ENCODE results near the gene ROCK2.

ROCK2 gene

DNA sequence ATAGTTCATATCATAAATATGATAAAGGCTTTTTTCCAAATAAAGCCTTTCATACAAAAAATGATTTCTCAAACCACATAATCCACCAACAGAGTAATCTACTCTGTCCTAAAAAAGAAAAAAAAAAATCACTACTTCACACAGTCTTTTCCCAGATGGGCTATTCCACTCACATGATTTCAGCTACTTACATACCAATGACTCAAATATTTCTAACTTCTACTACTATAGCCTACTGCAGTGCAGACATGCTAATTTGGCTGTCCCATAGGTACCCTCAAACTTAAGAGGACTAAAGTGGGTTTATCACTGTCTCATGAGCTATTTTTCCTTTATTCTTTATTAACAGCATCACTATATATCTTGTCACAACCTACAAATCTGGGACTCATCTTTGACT, 131.8 kb downstream of the ROCK2 start:
- DNase-seq (ENCODE audit: low read depth, low spot score), result no peak
- TF ChIP-seq, protein P1, sequence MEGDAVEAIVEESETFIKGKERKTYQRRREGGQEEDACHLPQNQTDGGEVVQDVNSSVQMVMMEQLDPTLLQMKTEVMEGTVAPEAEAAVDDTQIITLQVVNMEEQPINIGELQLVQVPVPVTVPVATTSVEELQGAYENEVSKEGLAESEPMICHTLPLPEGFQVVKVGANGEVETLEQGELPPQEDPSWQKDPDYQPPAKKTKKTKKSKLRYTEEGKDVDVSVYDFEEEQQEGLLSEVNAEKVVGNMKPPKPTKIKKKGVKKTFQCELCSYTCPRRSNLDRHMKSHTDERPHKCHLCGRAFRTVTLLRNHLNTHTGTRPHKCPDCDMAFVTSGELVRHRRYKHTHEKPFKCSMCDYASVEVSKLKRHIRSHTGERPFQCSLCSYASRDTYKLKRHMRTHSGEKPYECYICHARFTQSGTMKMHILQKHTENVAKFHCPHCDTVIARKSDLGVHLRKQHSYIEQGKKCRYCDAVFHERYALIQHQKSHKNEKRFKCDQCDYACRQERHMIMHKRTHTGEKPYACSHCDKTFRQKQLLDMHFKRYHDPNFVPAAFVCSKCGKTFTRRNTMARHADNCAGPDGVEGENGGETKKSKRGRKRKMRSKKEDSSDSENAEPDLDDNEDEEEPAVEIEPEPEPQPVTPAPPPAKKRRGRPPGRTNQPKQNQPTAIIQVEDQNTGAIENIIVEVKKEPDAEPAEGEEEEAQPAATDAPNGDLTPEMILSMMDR (IDR thresholded peaks at IDR 0.05; ENCODE audit: low read depth, low read length), result no peak
- in situ Hi-C loops (cut with HindIII; ENCODE audit: low sequenced_read_pairs), result no loop called here
- no peak overlapping the region for H3K4me3 ChIP-seq (ENCODE audit: low read depth, low read length)

DNA sequence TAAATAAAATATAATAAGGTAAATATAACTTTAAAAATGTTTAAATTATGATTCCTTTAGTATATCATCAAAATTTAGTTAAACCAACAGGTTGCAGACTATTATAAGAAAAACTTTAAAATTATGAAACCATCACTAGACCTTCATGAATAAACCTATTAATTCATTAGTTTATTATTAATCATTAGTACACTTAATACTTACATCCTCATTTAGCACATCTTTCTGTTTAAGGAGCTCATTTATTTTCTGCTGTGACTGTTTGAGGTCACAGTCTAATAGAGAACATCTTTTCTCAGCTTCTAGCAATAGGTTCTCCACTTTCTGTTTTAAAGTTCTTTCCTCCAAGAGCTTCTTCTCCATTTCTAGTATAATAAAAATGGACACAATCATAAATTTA, 136.4 kb downstream of the ROCK2 start:
- TF ChIP-seq, protein P1 (IDR thresholded peaks at IDR 0.05; ENCODE audit: low read depth, low read length), result no peak
- no peak for DNase-seq (ENCODE audit: low read depth, low spot score)
- no peak overlapping the region for H3K4me3 ChIP-seq (ENCODE audit: low read depth, low read length)
- in situ Hi-C loops (cut with HindIII; ENCODE audit: low sequenced_read_pairs), result no loop called here

DNA sequence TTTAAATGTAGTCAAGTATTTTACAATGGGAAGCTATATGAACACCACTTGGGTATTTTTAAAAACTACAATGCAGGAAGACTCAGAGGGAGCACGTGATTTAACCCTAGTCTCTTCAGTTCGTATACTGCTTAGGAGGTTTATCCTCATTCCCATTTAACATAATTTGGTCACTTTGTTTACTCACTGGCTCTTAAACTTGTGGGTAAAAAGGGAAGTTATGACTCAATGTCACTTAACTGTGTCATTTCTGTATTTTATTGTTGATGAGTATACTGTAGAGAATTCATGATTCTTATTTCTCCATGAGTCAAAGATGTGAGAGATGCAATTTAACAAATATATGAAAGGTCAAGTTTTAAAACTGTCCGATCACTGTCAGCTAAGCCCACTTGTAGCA, 141.0 kb downstream of the ROCK2 start:
- DNase-seq (ENCODE audit: low read depth, low spot score), result peak; percentile 53
- in situ Hi-C loops (cut with HindIII; ENCODE audit: low sequenced_read_pairs), result no loop called here
- TF ChIP-seq, protein P1 (IDR thresholded peaks at IDR 0.05; ENCODE audit: low read depth, low read length), result no peak
- H3K4me3 ChIP-seq (ENCODE audit: low read depth, low read length), result no peak overlapping the region

DNA sequence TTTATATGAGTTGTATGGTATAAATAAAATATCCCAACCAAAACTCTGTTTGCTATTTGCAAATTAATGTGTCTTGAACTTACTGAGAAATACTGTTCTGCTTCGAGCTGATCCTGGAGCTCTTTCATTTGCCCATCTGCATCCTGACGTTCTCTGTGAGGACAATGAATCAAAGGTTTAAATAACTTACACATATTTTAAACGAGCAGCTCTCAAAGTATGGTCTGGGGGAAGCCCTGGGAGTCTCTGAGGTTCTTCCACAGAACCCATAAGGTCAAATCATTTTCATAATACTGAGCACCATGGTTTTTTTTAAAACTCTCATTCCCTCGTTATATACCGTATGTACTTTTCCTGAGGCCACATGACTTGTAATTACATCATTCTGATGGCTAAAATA, 142.5 kb downstream of the ROCK2 start:
- H3K4me3 ChIP-seq (ENCODE audit: low read depth, low read length), result no peak overlapping the region
- TF ChIP-seq, protein P1 (IDR thresholded peaks at IDR 0.05; ENCODE audit: low read depth, low read length), result no peak
- DNase-seq (ENCODE audit: low read depth, low spot score), result no peak
- in situ Hi-C loops (cut with HindIII; ENCODE audit: low sequenced_read_pairs), result no loop called here

DNA sequence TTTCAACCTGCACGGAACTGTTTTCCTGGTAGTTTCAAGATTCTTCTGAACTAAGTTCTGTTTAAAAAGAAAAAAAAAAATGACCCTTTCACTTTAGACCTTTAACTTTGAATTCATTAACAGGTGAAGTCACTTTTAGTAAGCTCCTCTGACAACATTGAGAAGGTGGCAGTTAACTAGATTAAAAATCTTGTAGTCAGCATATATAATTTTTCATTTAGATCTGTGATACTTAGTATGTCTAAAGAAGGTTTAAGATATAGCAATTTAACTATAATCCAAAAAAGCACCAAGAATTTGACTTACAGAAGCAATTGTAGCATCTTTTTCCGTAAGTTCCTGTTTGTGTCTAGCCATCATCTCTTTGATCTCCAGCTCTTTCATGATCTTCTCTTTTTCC, 143.8 kb downstream of the ROCK2 start:
- TF ChIP-seq, protein P1 (IDR thresholded peaks at IDR 0.05; ENCODE audit: low read depth, low read length), result no peak
- in situ Hi-C loops (cut with HindIII; ENCODE audit: low sequenced_read_pairs), result no loop called here
- no peak overlapping the region for H3K4me3 ChIP-seq (ENCODE audit: low read depth, low read length)
- DNase-seq (ENCODE audit: low read depth, low spot score), result no peak

DNA sequence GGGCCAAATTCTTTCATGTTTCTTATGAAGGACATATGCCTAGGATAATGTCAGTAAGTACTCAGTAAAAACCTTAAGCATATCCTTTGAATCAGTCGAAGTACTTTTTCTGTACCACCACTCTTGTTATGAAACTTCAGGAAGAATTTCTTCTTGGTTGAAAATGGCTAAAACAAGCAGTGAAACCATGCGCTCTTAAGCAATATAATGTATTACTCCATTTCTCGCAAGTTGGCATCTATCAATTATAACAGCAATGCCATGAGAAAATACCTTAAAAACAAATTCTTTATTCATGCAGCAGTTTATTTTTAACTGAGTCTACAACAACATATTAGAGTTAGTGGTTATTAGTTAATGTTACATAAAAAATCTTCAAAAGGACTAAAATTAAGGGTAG, 148.2 kb downstream of the ROCK2 start:
- TF ChIP-seq, protein P1 (IDR thresholded peaks at IDR 0.05; ENCODE audit: low read depth, low read length), result no peak
- in situ Hi-C loops (cut with HindIII; ENCODE audit: low sequenced_read_pairs), result no loop called here
- H3K4me3 ChIP-seq (ENCODE audit: low read depth, low read length), result no peak overlapping the region
- no peak for DNase-seq (ENCODE audit: low read depth, low spot score)

DNA sequence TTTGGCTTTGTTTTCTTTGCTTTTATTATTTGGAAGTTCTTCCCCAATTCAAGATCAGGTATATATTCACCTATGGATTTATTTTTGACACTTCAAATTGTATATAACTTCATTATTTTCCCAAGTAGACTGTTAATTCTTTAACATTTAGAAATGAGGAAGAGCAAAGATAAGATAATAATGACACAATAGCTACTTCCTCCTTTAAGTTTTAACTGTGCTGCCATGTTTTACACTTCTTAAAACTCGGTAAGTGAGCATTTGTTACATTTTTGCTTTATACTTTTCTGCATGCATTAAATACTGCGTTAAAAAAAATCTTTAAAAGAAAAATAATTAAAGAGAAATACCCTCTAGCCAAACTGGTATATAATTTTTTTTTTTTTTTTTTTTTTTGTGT, 156.7 kb downstream of the ROCK2 start:
- in situ Hi-C loops (cut with HindIII; ENCODE audit: low sequenced_read_pairs), result no loop called here
- H3K4me3 ChIP-seq (ENCODE audit: low read depth, low read length), result no peak overlapping the region
- DNase-seq (ENCODE audit: low read depth, low spot score), result no peak
- TF ChIP-seq, protein P1 (IDR thresholded peaks at IDR 0.05; ENCODE audit: low read depth, low read length), result no peak

Data from astrocyte of the spinal cord (primary cell).